GM21515 (cell line): ENCODE results near the gene RAP1GDS1.
A peak's percentile ranks its signal among the peaks of the same experiment; 100 is the strongest.
"Not testable (repeated sequence)": the region's sequence is repeated elsewhere in the genome, so short reads cannot be mapped to it uniquely, and the experiment has no call there.

ENCODE experiments used
- ATAC-seq: cut with Tn5 transposase; IDR thresholded peaks from one replicate; pipeline ENCODE4 v1.9.1; 2021; ENCODE audit not compliant: unreplicated experiment

The RAP1GDS1 gene

GRCh38 chr4:98423009-98423408 is 161.8 kb downstream of the RAP1GDS1 start:
- ATAC-seq, result no peak

- no peak for ATAC-seq
Observed at GRCh38 chr4:98430708-98431403, 169.7 kb downstream of the RAP1GDS1 start.

GRCh38 chr4:98433691-98434090 is 172.5 kb downstream of the RAP1GDS1 start:
- no peak for ATAC-seq

GRCh38 chr4:98434816-98435215 is 173.6 kb downstream of the RAP1GDS1 start:
- ATAC-seq, result no peak

- no peak for ATAC-seq
Observed at GRCh38 chr4:98444371-98444770, 183.2 kb downstream of the RAP1GDS1 start.

- ATAC-seq, result peak; percentile 83
Observed at GRCh38 chr4:98446499-98447375, 185.6 kb downstream of the RAP1GDS1 start.

GRCh38 chr4:98447648-98448047 is 186.5 kb downstream of the RAP1GDS1 start:
- no peak for ATAC-seq

GRCh38 chr4:98448908-98449307 is 187.7 kb downstream of the RAP1GDS1 start:
- no peak for ATAC-seq

GRCh38 chr4:98452091-98452490 is 190.9 kb downstream of the RAP1GDS1 start:
- ATAC-seq, result no peak

- not testable (repeated sequence) for ATAC-seq
Observed at GRCh38 chr4:98457422-98457821, 196.2 kb downstream of the RAP1GDS1 start.

GRCh38 chr4:98461121-98461865 is 200.1 kb downstream of the RAP1GDS1 start:
- not testable (repeated sequence) for ATAC-seq

- ATAC-seq, result no peak
Observed at GRCh38 chr4:98462487-98462886, 201.3 kb downstream of the RAP1GDS1 start.

GRCh38 chr4:98466868-98467599 is 205.8 kb downstream of the RAP1GDS1 start:
- ATAC-seq, result no peak

GRCh38 chr4:98467627-98468072 is 206.5 kb downstream of the RAP1GDS1 start:
- ATAC-seq, result peak; percentile 96

GRCh38 chr4:98468709-98469108 is 207.5 kb downstream of the RAP1GDS1 start:
- ATAC-seq, result no peak

- no peak for ATAC-seq
Observed at GRCh38 chr4:98469771-98470170, 208.6 kb downstream of the RAP1GDS1 start.

- no peak for ATAC-seq
Observed at GRCh38 chr4:98470366-98470765, 209.2 kb downstream of the RAP1GDS1 start.

GRCh38 chr4:98470831-98471230 is 209.6 kb downstream of the RAP1GDS1 start:
- no peak for ATAC-seq

- ATAC-seq, result no peak
Observed at GRCh38 chr4:98473046-98473445, 211.9 kb downstream of the RAP1GDS1 start.

GRCh38 chr4:98474408-98474844 is 213.2 kb downstream of the RAP1GDS1 start:
- ATAC-seq, result no peak

GRCh38 chr4:98476891-98477290 is 215.7 kb downstream of the RAP1GDS1 start:
- ATAC-seq, result no peak
